ENCODE measurements around the gene PLXNA1. TPM values are rescaled to one million over a fixed set of nuclear protein-coding genes. Genes with fewer than 3 reads are reported as not detected.

Gene PLXNA1
- total and polyA plus RNA-seq, 9 donors: 9.2 to 47.2 (median 25.7) TPM

DNA sequence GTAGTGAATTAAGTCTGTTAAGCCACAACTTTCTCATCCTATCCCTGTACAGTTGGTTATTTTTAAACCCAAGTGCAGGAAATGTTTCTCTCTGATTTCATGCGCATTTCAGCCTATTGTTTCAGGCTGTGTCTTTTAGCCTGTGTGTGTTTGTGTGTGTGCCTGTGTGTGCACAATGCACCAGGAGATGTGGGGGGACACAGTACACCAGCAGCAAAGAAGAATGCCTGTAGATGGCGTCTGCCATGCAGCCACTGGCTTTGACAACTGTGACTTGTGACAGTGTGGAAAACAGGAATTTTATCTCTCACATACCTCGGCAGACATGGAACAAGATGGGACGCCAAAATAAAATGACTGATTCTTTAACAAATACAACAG is 43.6 kb upstream of the PLXNA1 start:
- intact Hi-C loops (cut with DNase I): no loop called here
- 74 to 79% (median 75%) methylated on average over 4 of the region's 4 CpGs for WGBS, 3 donors
- Histone ChIP-seq H3K4me1 (ENCODE audit: insufficient read depth) (no peaks in the 10 kb centered on the region), H3K4me3 (no peak overlapping the region), H3K27ac (no peak overlapping the region), H3K36me3 (no peaks in the 10 kb centered on the region), H3K9me3 (no peaks in the 10 kb centered on the region), H3K27me3 (no peaks in the 10 kb centered on the region)
- DNase-seq: no peak
- no peak for TF ChIP-seq EP300 (IDR thresholded peaks at IDR 0.05)
- TF ChIP-seq, protein P1, sequence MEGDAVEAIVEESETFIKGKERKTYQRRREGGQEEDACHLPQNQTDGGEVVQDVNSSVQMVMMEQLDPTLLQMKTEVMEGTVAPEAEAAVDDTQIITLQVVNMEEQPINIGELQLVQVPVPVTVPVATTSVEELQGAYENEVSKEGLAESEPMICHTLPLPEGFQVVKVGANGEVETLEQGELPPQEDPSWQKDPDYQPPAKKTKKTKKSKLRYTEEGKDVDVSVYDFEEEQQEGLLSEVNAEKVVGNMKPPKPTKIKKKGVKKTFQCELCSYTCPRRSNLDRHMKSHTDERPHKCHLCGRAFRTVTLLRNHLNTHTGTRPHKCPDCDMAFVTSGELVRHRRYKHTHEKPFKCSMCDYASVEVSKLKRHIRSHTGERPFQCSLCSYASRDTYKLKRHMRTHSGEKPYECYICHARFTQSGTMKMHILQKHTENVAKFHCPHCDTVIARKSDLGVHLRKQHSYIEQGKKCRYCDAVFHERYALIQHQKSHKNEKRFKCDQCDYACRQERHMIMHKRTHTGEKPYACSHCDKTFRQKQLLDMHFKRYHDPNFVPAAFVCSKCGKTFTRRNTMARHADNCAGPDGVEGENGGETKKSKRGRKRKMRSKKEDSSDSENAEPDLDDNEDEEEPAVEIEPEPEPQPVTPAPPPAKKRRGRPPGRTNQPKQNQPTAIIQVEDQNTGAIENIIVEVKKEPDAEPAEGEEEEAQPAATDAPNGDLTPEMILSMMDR (IDR thresholded peaks at IDR 0.05): no peak
- no peak for TF ChIP-seq POLR2A (IDR thresholded peaks at IDR 0.05)

DNA sequence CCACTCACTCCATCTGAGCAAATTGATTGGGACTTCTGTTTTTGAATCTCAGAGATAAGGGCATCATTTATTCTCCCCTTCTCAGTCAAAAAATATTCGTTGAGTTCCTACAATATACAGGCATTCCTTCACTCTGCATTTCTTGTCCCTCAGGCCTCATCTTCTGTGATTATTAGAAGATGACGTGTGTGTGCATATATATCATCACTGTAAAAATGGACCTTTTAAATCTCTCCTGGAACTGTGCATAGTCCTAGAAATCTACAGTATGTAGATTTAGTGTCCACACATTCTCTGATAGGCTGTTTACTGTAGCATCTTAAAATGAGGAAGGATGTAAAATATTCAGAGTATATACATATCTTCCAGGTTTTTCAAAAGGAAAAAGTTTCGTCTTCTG is 43.2 kb upstream of the PLXNA1 start:
- WGBS, 3 donors: 82 to 90% (median 86%) methylated on average over 3 of the region's 3 CpGs
- TF ChIP-seq EP300 (IDR thresholded peaks at IDR 0.05) (no peak), POLR2A (IDR thresholded peaks at IDR 0.05) (no peak)
- TF ChIP-seq, protein P1 (IDR thresholded peaks at IDR 0.05): no peak
- Histone ChIP-seq H3K4me3 (no peak overlapping the region), H3K36me3 (no peaks in the 10 kb centered on the region), H3K27ac (no peak overlapping the region), H3K9me3 (no peaks in the 10 kb centered on the region), H3K4me1 (ENCODE audit: insufficient read depth) (no peaks in the 10 kb centered on the region), H3K27me3 (no peaks in the 10 kb centered on the region)
- DNase-seq: no peak
- intact Hi-C loops (cut with DNase I): no loop called here

DNA sequence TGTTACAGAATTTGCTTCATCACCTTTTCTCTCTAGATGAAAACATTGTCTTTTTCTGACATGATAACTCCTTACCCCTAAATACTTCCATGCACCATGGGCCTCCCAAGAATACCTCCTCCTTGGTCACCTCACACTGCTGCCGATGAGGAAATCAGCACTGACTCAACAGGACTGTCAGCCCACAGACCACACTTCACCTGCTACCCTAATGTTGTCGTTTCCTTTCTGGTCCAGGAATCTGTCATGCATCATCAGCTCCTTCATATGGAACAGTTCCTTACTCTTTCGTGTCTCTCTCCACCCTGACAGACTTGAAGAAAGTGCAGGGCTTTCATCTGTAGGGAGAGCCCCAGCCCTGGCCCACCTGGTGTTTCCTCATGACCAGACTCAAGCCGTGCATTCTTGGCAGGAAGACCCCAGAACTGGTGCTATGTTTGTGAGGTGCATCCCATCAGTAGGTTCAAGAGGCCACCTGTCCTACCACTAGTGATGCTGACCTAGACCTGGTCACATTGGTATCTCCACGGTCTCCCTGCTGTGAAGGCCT is 41.1 kb upstream of the PLXNA1 start:
- no peaks in the 10 kb centered on the region for H3K36me3 ChIP-seq
- H3K27me3 ChIP-seq: no peaks in the 10 kb centered on the region
- no peak overlapping the region for H3K27ac ChIP-seq
- no peaks in the 10 kb centered on the region for H3K4me1 ChIP-seq (ENCODE audit: insufficient read depth)
- WGBS, 3 donors: 93 to 95% (median 94%) methylated on average over 5 of the region's 5 CpGs
- intact Hi-C loops (cut with DNase I): no loop called here
- no peak for DNase-seq
- no peaks in the 10 kb centered on the region for H3K9me3 ChIP-seq
- H3K4me3 ChIP-seq: no peak overlapping the region
- TF ChIP-seq, protein P1 (IDR thresholded peaks at IDR 0.05): no peak
- TF ChIP-seq POLR2A (IDR thresholded peaks at IDR 0.05) (no peak), EP300 (IDR thresholded peaks at IDR 0.05) (no peak)

DNA sequence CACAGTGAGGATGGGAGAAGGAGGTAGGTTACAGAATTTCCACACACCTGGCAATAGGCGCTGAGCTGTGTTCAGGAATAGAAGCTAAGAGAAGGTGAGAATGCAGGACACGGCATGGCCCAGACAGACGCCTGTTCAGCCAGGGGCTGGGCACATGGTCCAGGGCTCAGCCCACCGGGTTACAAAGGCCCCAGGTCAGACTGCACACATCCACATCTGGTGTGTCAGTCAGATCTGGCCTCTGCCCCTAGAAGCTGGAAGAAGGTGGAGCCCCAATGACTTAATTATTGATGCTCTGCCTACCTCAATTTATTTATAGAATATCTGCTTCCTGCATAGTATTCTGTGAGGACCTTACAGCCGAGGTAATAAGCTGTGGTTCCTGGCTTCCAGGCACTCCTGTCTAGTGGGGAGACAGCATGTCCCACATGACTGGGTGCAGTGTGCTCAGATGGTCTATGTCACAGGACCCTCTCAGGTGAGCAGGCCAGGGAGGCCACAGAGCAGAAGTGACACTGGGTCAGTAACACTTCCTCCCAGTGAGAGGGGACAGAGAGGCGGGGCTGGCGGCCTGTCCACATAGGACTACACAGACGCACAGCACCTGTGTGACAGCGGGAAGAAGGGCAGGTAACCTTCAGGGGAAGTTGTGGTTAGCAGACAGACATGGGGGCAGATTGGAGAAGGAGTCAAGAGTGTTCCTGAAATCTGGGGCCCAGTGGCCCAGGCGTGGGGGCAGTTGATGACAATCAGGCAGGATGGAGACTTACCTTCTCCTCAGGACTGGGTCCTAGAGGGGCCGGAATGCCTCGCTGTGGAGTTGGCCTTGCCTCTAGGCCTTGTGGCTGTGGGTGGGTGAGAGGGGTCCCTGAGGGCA is 38.6 kb upstream of the PLXNA1 start:
- WGBS, 3 donors: 92 to 94% (median 93%) methylated on average over 12 of the region's 12 CpGs
- Histone ChIP-seq H3K36me3 (no peaks in the 10 kb centered on the region), H3K27ac (no peak overlapping the region), H3K4me3 (no peak overlapping the region), H3K9me3 (no peaks in the 10 kb centered on the region), H3K27me3 (no peaks in the 10 kb centered on the region), H3K4me1 (ENCODE audit: insufficient read depth) (no peaks in the 10 kb centered on the region)
- TF ChIP-seq POLR2A (IDR thresholded peaks at IDR 0.05) (no peak), EP300 (IDR thresholded peaks at IDR 0.05) (no peak)
- TF ChIP-seq, protein P1 (IDR thresholded peaks at IDR 0.05): no peak
- DNase-seq: no peak
- intact Hi-C loops (cut with DNase I): no loop called here

Data from ovary (tissue), 9 donors.